ENCODE measurements around the gene PIAS1.

Gene PIAS1

GRCh38 chr15:68166847-68167246, 112.7 kb downstream of the PIAS1 start:
- TF ChIP-seq EP300 (IDR thresholded peaks at IDR 0.05; ENCODE audit: borderline replicate concordance), result no peak
- no peak for TF ChIP-seq CEBPB (IDR thresholded peaks at IDR 0.05)
- TF ChIP-seq, protein P1, sequence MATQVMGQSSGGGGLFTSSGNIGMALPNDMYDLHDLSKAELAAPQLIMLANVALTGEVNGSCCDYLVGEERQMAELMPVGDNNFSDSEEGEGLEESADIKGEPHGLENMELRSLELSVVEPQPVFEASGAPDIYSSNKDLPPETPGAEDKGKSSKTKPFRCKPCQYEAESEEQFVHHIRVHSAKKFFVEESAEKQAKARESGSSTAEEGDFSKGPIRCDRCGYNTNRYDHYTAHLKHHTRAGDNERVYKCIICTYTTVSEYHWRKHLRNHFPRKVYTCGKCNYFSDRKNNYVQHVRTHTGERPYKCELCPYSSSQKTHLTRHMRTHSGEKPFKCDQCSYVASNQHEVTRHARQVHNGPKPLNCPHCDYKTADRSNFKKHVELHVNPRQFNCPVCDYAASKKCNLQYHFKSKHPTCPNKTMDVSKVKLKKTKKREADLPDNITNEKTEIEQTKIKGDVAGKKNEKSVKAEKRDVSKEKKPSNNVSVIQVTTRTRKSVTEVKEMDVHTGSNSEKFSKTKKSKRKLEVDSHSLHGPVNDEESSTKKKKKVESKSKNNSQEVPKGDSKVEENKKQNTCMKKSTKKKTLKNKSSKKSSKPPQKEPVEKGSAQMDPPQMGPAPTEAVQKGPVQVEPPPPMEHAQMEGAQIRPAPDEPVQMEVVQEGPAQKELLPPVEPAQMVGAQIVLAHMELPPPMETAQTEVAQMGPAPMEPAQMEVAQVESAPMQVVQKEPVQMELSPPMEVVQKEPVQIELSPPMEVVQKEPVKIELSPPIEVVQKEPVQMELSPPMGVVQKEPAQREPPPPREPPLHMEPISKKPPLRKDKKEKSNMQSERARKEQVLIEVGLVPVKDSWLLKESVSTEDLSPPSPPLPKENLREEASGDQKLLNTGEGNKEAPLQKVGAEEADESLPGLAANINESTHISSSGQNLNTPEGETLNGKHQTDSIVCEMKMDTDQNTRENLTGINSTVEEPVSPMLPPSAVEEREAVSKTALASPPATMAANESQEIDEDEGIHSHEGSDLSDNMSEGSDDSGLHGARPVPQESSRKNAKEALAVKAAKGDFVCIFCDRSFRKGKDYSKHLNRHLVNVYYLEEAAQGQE (IDR thresholded peaks at IDR 0.05; ENCODE audit: low read depth), result no peak
- no peak for TF ChIP-seq ZBTB7A (IDR thresholded peaks at IDR 0.05; ENCODE audit: low read depth)
- no peak for TF ChIP-seq USF1 (IDR thresholded peaks at IDR 0.05)

DNA sequence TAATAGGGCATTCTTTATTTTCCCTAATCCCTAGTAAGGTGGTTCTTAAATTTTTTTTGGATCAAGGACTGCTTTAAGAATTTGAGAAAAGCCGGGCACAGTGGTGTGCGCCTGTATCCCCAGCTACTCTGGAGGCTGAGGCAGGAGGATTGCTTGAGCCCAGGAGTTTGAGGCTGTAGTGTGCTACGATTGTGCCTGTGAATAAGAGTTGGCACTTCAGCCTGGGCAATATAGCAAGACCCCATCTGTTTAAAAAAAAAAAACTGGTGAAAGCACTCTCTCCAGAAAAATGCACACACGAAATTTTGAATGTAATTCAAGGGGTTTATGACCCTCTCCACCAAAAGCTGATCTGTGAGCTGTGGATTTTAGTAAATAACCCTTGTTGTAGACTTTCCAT, 119.0 kb downstream of the PIAS1 start:
- TF ChIP-seq, protein P2, sequence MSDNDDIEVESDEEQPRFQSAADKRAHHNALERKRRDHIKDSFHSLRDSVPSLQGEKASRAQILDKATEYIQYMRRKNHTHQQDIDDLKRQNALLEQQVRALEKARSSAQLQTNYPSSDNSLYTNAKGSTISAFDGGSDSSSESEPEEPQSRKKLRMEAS (IDR thresholded peaks at IDR 0.05), result no peak
- no peak for TF ChIP-seq ZBTB7A (IDR thresholded peaks at IDR 0.05; ENCODE audit: low read depth)
- TF ChIP-seq RAD21 (IDR thresholded peaks at IDR 0.05; ENCODE audit: low read depth), result no peak

DNA sequence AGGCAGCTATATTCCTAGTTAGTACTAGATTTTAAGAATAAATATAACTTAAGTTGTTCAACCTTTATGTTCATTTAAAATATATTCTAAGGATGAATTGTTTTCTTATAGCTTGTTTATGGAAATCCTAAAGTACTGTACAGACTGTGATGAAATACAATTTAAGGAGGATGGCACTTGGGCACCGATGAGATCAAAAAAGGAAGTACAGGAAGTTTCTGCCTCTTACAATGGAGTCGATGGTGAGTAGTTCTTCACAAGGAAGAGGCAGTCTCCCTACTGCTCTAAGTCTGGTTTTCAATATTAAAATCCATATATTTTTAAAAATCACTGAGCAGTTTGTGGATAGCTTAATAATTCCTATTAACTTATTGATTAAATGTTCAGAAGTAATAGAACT, 121.4 kb downstream of the PIAS1 start:
- TF ChIP-seq FOXM1 (IDR thresholded peaks at IDR 0.05; ENCODE audit: borderline replicate concordance, low read depth) (no peak), NFIC (IDR thresholded peaks at IDR 0.05) (no peak), TCF12 (IDR thresholded peaks at IDR 0.05; ENCODE audit: low read depth) (no peak), RAD21 (IDR thresholded peaks at IDR 0.05; ENCODE audit: low read depth) (no peak)

- TF ChIP-seq EP300 (IDR thresholded peaks at IDR 0.05; ENCODE audit: borderline replicate concordance), result no peak
- TF ChIP-seq CEBPB (IDR thresholded peaks at IDR 0.05), result no peak
- no peak for TF ChIP-seq YY1 (IDR thresholded peaks at IDR 0.05; ENCODE audit: low read depth)
These were observed 122.5 kb downstream of the PIAS1 start for GRCh38 chr15:68176601-68177000.

DNA sequence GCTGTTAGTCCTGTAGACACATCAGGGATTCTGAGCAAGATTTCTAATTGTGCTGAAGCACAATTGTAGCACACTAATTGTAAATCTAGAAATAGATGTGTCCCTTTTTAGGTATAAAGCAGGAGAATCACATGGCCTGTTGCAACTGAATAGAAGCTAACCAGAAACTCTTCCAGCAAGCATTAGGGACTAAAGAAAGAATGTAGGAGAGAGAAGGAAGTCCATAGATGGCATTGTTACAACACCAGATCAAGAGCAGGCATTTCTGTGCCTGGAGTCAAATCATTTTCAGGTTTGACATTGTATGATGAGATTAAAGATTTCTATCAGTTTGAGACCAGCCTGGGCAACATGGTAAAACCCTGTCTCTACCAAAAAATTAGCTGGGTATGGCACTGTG, 123.6 kb downstream of the PIAS1 start:
- TF ChIP-seq NFIC (IDR thresholded peaks at IDR 0.05), result no peak
- TF ChIP-seq USF1 (IDR thresholded peaks at IDR 0.05), result no peak
- no peak for TF ChIP-seq EP300 (IDR thresholded peaks at IDR 0.05; ENCODE audit: borderline replicate concordance)
- TF ChIP-seq TAF1 (IDR thresholded peaks at IDR 0.05; ENCODE audit: low read depth), result no peak
- no peak for TF ChIP-seq TCF12 (IDR thresholded peaks at IDR 0.05; ENCODE audit: low read depth)
- TF ChIP-seq ZBTB7A (IDR thresholded peaks at IDR 0.05; ENCODE audit: low read depth), result no peak
- TF ChIP-seq, protein P2 (IDR thresholded peaks at IDR 0.05), result no peak
- TF ChIP-seq, protein P1 (IDR thresholded peaks at IDR 0.05; ENCODE audit: low read depth), result no peak
- TF ChIP-seq CREB1 (IDR thresholded peaks at IDR 0.05; ENCODE audit: low read depth), result no peak
- no peak for TF ChIP-seq CEBPB (IDR thresholded peaks at IDR 0.05)
- no peak for TF ChIP-seq RAD21 (IDR thresholded peaks at IDR 0.05; ENCODE audit: low read depth)
- TF ChIP-seq EGR1 (IDR thresholded peaks at IDR 0.05), result no peak
- TF ChIP-seq YY1 (IDR thresholded peaks at IDR 0.05; ENCODE audit: low read depth), result no peak
- TF ChIP-seq TEAD4 (IDR thresholded peaks at IDR 0.05), result no peak
- no peak for TF ChIP-seq FOXM1 (IDR thresholded peaks at IDR 0.05; ENCODE audit: borderline replicate concordance, low read depth)

DNA sequence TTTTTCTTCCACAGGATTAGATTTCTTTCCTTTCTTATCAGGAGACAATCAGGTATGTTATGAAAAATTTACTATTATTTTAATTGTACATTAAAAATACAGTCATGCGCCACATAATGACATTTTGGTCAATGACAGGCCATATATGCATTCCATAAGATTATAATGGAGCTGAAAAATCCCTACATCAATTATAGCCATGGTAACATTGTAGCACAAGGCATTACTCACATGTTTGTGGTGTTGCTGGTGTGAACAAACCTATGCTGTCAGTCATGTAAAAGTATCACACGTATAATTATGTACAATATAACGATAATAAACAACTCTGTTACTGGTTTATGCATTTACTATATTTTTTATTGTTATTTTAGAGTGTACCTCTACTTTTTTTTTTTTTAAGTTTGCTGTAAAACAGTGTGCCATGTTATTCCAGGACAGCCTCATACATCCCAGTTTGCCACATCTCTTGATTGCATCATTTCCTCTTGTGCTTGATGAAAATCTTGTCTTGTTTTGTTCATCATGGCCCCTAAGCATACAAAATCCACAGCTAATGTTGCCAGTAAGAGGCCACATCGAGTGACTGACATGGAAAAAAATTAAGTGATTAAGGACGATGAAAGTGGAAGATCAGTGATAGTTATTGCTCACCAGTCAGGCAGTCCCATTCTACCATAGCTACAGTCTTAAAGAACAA, 129.7 kb downstream of the PIAS1 start:
- TF ChIP-seq RAD21 (IDR thresholded peaks at IDR 0.05; ENCODE audit: low read depth) (no peak), TAF1 (IDR thresholded peaks at IDR 0.05; ENCODE audit: low read depth) (no peak), NFIC (IDR thresholded peaks at IDR 0.05) (no peak), FOXM1 (IDR thresholded peaks at IDR 0.05; ENCODE audit: borderline replicate concordance, low read depth) (no peak), EGR1 (IDR thresholded peaks at IDR 0.05) (no peak), EP300 (IDR thresholded peaks at IDR 0.05; ENCODE audit: borderline replicate concordance) (no peak), TCF12 (IDR thresholded peaks at IDR 0.05; ENCODE audit: low read depth) (no peak)
